Measurements from ENCODE around the gene SLC34A2.
"Not testable (repeated sequence)": the region's sequence is repeated elsewhere in the genome, so short reads cannot be mapped to it uniquely, and the experiment has no call there.

Gene SLC34A2

GRCh38 chr4:25656031-25656430 lies 380 bp downstream of the SLC34A2 start:
- ChIA-PET POLR2A (no interaction called here), CTCF (no interaction called here)
- H3K4me3 ChIP-seq (ENCODE audit: low read depth, low read length): no peak overlapping the region
- DNase-seq (ENCODE audit: low read depth, low spot score): no peak
- TF ChIP-seq, protein P1, sequence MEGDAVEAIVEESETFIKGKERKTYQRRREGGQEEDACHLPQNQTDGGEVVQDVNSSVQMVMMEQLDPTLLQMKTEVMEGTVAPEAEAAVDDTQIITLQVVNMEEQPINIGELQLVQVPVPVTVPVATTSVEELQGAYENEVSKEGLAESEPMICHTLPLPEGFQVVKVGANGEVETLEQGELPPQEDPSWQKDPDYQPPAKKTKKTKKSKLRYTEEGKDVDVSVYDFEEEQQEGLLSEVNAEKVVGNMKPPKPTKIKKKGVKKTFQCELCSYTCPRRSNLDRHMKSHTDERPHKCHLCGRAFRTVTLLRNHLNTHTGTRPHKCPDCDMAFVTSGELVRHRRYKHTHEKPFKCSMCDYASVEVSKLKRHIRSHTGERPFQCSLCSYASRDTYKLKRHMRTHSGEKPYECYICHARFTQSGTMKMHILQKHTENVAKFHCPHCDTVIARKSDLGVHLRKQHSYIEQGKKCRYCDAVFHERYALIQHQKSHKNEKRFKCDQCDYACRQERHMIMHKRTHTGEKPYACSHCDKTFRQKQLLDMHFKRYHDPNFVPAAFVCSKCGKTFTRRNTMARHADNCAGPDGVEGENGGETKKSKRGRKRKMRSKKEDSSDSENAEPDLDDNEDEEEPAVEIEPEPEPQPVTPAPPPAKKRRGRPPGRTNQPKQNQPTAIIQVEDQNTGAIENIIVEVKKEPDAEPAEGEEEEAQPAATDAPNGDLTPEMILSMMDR (IDR thresholded peaks at IDR 0.05; ENCODE audit: insufficient read depth, low read length, missing control alignments): no peak

GRCh38 chr4:25658357-25658771 lies 2.7 kb downstream of the SLC34A2 start:
- POLR2A ChIA-PET: no interaction called here
- no peak for DNase-seq (ENCODE audit: low read depth, low spot score)
- CTCF ChIA-PET: no interaction called here
- no peak overlapping the region for H3K4me3 ChIP-seq (ENCODE audit: low read depth, low read length)
- TF ChIP-seq, protein P1 (IDR thresholded peaks at IDR 0.05; ENCODE audit: insufficient read depth, low read length, missing control alignments): no peak

GRCh38 chr4:25658777-25659176 lies 3.1 kb downstream of the SLC34A2 start:
- ChIA-PET POLR2A (no interaction called here), CTCF (no interaction called here)

GRCh38 chr4:25661441-25661840 lies 5.8 kb downstream of the SLC34A2 start:
- CTCF ChIA-PET, POLR2A ChIA-PET: not testable (repeated sequence)

More at GRCh38 chr4:25658777-25659176, 3.1 kb downstream of the SLC34A2 start:
- TF ChIP-seq, protein P1 (IDR thresholded peaks at IDR 0.05; ENCODE audit: insufficient read depth, low read length, missing control alignments): no peak
- no peak for DNase-seq (ENCODE audit: low read depth, low spot score)
- no peak overlapping the region for H3K4me3 ChIP-seq (ENCODE audit: low read depth, low read length)

DNA sequence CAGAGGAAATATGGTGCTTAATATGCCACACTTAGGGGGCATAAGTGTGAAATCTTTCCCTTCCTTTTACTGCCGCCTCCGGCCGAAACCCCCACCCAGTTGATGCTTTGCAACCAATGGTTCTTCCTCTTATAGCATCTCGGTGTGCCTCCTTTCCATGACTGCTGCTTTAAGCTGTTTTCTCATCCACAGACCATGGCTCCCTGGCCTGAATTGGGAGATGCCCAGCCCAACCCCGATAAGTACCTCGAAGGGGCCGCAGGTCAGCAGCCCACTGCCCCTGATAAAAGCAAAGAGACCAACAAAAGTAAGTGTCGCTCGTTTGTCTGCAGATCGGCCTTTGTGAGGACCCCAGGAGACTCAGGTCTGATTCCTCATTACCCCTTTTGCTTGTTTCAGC lies 6.7 kb downstream of the SLC34A2 start:
- DNase-seq (ENCODE audit: low read depth, low spot score): no peak
- ChIA-PET CTCF (no interaction called here), POLR2A (no interaction called here)
- TF ChIP-seq, protein P1 (IDR thresholded peaks at IDR 0.05; ENCODE audit: insufficient read depth, low read length, missing control alignments): no peak
- H3K4me3 ChIP-seq (ENCODE audit: low read depth, low read length): no peak overlapping the region

More at GRCh38 chr4:25661441-25661840, 5.8 kb downstream of the SLC34A2 start:
- not testable (repeated sequence) for DNase-seq (ENCODE audit: low read depth, low spot score); H3K4me3 ChIP-seq (ENCODE audit: low read depth, low read length)

GRCh38 chr4:25663781-25664180 lies 8.1 kb downstream of the SLC34A2 start:
- ChIA-PET CTCF (no interaction called here), POLR2A (no interaction called here)
- TF ChIP-seq, protein P1 (IDR thresholded peaks at IDR 0.05; ENCODE audit: insufficient read depth, low read length, missing control alignments): no peak
- DNase-seq (ENCODE audit: low read depth, low spot score): no peak
- no peak overlapping the region for H3K4me3 ChIP-seq (ENCODE audit: low read depth, low read length)

GRCh38 chr4:25666031-25666630 lies 10.5 kb downstream of the SLC34A2 start:
- TF ChIP-seq, protein P1 (IDR thresholded peaks at IDR 0.05; ENCODE audit: insufficient read depth, low read length, missing control alignments): no peak
- no peak for DNase-seq (ENCODE audit: low read depth, low spot score)
- no peak overlapping the region for H3K4me3 ChIP-seq (ENCODE audit: low read depth, low read length)
- POLR2A ChIA-PET: no interaction called here
- CTCF ChIA-PET: interaction anchor here (1.5 kb wide), 1 partner anchor 225 kb away, joined by 4 read pairs; no protein-coding TSS in a partner anchor

Measured in AG04449 (cell line).